ENCODE measurements around the gene BRD1.

The BRD1 gene

GRCh38 chr22:49800408-49801238 is 27.1 kb downstream of the BRD1 start:
- DNase-seq, result no peak

- no peak for DNase-seq
These were observed 28.1 kb downstream of the BRD1 start for GRCh38 chr22:49799431-49800075.

- no peak for DNase-seq
These were observed 29.1 kb downstream of the BRD1 start for GRCh38 chr22:49798486-49799151.

- no peak for DNase-seq
These were observed 30.0 kb downstream of the BRD1 start for GRCh38 chr22:49797706-49798105.

DNA sequence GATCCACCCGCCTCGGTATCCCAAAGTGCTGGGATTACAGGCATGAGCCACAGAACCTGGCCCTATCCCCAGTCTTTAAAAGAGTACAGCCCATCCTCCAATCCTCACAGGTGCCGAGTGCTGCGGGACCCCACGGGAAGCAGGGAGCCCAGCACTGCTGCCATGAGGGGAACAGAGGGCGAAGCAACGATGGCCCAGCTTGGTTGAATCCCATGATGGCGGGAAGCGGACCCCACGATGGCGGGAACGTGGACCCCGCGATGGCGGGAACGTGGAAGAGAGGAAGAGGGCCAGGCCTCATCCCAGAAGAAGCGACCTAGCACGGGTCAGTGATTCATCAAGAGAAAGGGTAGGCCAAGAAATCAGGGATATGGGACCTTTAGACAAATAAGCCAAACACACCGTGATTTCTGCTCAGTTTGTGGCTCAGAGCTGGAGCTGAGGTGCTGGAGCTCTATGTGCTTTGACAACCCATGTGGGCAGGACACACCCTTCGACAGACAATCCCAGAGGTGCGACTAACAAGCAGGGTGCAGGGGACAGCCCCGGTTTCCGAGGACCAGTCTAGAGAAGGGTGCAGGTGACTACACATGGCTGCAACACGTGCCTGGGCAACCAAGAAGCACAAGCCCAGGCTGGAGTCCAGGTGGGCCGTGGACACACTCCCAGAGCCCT is 30.9 kb downstream of the BRD1 start:
- no peak for DNase-seq

- no peak for DNase-seq
These were observed 32.2 kb downstream of the BRD1 start for GRCh38 chr22:49795521-49795920.

DNA sequence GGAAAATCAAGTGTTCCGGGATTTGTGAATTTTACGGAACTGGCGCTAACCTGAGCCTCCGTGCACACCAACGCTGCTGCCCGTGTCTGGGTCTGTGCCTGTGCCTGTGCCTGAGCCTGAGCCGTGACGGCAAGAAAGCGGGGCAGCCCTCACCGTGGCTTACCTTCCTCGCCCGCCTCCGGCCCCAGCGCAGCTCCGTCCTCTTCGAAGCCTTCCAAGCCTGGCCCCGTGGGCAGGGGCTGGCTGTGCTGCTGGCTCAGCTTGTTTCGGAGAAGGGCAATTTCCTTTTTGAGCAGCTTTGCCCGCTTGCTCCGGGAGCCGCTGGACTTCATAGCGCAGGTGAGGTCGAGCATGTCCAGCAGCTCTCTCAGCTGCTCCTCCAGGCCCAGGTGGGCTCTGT is 33.8 kb downstream of the BRD1 start:
- DNase-seq, result no peak

GRCh38 chr22:49793296-49793695 is 34.4 kb downstream of the BRD1 start:
- no peak for DNase-seq

DNA sequence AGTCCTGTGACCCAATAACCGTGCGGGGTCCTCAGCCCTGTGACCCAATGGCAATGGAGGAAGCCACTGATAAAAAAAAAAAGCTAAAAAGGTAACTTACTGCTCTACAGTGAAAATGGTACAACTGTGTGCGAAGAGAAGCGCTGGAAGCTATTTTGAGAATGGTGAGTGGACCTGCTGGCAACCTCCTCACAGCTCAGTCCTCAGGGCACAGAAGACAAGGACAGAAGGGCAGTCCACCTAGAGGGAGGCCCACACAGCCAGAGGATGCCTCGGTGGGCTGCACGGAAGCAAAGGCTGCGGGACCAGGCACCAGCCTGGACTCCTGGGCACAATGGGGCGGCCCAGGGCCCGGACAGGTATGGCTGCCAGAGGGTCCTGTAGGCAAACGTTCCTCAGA is 35.6 kb downstream of the BRD1 start:
- DNase-seq, result no peak

DNA sequence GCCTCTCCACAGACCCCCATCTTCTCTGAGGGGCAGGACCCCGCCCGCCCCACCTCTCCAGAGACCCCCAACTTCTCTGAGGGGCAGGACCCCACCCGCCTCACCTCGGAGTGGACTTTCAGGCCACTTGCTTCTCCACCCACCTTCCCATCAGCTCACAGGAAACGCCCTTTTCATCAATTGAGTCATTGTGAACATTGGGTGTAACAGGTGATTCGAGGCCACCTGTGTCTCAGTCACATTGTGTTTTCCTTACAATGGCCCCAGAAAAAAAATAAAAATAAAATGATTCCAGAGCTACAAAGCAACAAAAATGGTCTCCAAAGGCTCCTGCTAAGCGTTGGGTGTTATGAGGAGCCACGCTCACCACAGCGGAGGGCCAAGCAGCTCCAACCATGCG is 36.0 kb downstream of the BRD1 start:
- no peak for DNase-seq

DNA sequence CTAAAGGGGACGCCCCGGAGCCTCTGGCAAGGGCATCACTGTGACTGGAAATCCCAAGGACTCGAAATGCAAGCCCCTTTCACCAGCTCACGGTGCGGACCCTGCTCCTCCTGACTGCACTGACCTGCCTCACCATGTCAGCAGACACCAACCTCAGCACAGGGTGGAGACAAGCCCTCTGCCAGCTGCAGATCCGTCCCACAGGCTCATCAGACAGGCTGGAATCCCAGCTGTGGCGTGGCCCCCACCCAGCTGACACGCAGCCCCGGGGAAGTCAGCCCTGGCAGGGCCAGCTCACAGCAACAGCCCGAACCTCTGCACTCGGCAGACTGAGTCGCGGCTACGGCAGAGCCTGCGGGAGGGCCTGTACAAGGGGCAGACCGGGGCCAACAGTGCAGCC is 36.8 kb downstream of the BRD1 start:
- no peak for DNase-seq

DNA sequence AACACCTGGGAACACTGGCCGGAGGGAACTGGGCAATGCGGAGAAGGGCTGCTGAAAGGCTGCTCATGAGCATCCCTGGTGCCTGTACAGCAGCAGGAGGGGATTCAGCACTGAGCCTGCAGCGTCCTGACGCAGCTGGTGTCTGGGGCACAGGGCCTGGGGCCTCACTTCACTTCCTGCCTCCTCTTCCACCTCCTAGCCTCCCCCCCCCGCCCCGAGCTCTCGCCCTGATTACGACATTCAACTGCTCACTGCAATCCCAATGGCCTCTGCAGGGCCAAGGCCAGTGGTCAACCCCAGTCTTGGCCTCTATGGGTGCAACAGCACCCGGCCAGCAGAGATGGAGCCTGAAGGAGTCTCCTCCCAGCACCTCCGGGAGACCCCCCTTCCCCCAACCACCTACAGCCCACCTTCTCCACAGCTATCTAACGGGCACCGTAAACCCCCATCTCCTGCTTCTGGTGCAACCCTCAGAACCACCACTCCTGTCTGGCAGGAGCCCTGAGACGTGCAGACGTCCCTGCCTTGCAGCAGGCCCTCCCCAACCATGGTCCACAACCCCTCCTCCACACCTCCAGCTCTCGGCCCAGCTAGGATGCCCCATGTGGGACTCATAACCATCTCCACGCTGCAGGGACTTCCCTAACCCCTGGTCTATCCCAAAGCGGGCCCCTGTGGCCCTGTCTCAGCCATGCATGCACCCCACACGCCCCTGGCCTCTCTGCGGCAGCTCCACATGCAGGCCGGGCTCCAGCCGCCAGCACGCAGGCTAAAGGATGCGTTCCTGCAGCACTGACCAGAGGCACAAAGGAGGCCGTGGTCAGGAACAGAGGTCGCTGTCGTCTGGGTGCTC is 38.2 kb downstream of the BRD1 start:
- no peak for DNase-seq

GRCh38 chr22:49788504-49788903 is 39.2 kb downstream of the BRD1 start:
- no peak for DNase-seq

DNA sequence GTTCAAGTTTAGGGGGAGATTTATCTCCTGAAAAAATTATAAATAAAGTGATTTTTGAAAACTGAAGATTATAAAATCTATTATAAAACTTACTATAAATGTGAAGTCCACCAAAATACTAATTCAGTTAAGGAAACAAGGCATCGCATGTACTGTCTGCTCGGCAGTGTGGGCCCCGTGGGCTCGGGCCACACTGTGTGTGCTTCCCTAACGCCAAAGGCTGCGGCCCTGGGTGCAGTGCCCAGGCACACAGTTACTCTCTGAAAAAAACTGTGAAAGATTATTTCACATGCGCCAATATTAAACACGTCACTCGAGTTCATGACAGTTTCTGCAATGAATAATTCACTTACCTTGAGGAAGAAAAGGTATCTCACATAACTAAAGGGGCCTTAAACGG is 39.8 kb downstream of the BRD1 start:
- no peak for DNase-seq

DNA sequence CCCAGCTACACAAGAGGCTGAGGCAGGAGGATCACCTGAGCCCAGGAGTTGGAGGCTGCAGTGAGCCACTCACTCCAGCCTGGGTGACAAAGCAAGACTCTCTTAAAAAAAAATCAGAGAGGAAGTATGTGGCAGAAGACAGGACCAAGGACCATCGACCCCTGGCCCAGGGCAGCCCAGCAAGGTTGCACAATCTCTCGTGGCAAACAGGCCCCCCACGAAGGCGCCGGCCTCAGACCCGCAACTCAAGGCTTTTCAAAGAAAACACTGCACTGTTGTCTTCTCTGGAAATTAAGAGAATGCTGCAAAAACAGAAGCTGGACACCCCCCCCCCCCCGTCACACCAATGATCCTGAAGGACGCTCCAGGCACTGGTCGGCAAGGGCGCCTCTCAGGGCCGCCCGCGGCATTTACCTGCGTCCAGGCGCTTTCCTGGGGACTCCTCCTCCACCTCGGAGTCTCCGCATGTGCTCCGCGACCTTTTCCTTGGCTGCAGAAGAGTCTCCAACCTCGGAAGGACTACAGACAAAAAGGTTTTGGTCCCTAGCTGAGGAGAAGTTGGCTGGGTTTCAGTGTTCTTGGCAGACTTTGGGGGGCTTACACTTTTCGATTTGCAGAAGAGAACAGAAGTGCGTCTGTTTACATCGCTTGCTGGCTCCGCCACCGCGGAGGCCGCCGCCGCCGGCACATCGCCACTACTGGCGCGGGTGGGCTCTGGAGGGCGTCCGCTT is 40.5 kb downstream of the BRD1 start:
- DNase-seq, result no peak

- DNase-seq, result no peak
These were observed 41.7 kb downstream of the BRD1 start for GRCh38 chr22:49785841-49786471.

DNA sequence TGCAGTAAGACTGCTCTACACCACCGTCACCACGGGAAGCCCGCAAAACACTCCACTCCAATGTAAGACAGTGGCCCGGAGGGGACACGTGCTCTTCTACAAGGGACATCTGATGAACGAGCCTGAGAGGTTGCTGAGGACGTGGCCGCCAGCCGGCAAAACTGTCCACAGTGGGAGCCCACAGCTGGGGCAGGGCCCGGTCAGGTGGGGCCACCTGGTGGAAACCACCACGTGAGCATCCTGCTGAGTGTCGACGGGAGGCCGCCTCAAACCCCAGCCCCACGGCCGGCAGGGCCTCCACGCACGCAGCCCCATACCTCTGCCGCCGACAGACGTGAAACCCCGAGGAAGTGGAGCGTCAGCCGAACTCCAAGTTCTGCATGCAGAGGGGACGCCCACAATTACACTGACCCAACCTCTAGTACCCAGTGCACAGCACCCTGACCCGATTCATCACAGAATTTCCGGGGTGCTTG is 42.6 kb downstream of the BRD1 start:
- DNase-seq, result no peak

DNA sequence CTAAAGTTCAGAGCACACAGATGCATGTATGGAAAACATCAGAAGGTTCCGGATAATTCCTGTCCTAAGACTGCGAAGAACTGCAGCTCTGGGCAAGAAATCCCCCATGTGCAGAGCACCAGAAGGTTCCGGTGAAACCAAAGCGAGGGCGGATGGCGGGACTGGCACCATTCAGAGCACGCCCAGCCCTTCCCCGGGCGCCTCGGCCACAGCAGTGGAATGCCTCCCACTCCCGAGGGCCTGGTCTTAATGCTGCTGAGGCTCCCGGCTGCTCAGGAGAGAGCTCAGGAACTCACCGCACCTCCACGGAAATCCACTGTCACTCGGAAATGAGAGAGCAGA is 43.1 kb downstream of the BRD1 start:
- no peak for DNase-seq

DNA sequence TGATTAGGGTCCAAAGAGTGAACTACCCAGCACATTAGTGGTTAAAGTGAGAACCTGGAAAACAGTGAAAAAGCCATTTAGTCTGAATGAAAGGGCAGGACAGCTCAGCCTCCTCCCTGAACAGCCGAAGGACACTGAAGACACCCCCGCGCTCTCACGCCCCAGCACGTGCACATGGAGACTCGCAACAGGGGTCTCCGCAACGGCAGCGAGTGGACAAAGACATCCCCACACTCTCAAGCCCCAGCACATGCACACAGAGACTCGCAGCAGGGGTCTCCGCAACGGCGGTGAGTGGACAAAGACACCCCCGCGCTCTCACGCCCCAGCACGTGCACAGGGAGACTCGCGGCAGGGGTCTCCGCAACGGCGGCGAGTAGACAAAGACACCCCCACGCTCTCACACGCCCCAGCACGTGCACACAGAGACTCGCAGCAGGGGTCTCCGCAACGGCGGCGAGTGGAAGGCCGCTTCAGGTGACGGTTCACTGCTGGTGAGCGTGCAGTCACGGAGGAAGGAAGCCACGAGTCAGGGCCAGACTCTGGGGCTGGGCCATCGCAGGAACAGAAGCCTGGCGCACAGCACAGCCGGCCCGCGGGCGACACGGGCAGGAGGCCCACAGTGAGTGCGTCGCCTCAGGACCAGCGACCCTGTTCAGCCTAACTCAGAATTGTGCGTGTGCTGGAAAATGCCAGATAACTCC is 43.6 kb downstream of the BRD1 start:
- DNase-seq, result no peak

- DNase-seq, result no peak
These were observed 44.5 kb downstream of the BRD1 start for GRCh38 chr22:49783036-49783746.

All from NCI-H1105 (cell line).